ENCODE results near the gene BAX.

Gene BAX

GRCh38 chr19:48963371-48964204 is 8.9 kb downstream of the BAX start:
- peak; percentile 39 to 42 for DNase-seq

- no peak for DNase-seq
Measured at GRCh38 chr19:48964205-48965039, 9.7 kb downstream of the BAX start.

- peak; percentile 72 to 75 for DNase-seq
Measured at GRCh38 chr19:48965040-48965805, 10.5 kb downstream of the BAX start, which contains the start of gene FTL. FTL (plus strand) TSS chr19:48965309; CDS start chr19:48965508, 199 bp downstream.

GRCh38 chr19:48965806-48966540 is 11.3 kb downstream of the BAX start:
- peak; percentile 91 for DNase-seq

DNA sequence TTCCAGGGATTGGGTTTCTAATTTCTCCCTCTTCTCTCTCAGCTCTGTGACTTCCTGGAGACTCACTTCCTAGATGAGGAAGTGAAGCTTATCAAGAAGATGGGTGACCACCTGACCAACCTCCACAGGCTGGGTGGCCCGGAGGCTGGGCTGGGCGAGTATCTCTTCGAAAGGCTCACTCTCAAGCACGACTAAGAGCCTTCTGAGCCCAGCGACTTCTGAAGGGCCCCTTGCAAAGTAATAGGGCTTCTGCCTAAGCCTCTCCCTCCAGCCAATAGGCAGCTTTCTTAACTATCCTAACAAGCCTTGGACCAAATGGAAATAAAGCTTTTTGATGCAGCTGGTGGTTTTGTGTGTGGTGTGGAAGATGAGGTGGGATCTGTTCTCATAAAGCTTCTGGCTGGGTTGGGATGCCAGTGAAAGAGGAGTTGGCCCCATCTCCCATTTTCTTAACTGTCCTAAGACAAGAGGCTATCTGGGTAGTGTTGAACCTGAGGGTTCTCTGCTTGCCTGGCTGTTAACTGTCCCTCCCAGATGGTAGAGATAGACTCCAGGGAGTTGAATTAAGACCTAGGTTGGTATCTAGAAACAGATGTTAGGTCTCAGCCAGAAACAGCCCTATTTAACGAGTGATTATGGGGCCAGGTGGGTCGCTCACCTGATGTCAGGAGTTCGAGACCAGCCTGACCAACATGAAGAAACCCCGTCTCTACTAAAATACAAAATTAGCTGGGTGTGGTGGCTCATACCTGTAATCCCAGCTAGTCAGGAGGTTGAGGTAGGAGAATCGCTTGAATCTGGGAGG is 12.1 kb downstream of the BAX start:
- no peak for DNase-seq

DNA sequence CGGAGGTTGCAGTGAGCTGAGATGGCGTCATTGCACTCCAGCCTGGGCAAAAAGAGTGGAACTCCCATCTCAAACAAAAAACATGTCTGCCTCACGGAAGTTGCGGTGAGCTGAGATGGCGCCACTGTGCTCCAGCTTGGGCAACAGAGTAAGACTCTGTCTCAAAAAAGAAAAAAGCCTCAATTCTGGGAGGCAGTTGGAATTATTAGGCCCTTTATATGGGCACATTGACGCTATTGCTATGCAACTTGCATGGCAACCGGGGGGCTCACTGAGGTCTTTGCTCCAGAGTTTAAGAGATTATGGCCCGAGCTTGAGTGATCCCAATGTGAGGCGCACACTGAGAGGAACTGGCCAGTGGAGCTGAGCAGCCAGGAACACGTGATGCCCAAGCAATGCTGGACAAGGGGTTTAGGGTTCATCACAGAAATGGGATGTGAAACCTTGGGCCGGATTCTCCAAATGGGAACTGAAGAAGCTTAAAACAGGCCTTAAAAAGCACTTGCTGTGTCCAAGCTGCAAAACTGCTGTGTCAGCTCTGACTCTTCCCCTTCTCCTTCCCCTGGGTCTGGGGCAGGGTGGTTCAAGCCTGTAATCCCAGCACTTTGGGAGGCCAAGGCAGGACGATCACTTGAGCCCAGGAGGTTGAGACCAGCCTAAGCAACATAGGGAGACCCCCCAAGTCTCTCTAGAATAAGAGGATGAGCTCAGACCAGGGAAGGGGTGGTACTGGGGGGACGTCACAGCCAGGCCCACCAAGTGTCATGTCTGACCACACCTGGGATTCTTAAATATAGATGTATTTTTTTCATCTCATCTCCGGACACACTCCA is 12.9 kb downstream of the BAX start:
- no peak for DNase-seq

GRCh38 chr19:48968179-48968661 is 13.5 kb downstream of the BAX start:
- DNase-seq, result no peak

GRCh38 chr19:48968813-48969218 is 14.1 kb downstream of the BAX start:
- no peak for DNase-seq

DNA sequence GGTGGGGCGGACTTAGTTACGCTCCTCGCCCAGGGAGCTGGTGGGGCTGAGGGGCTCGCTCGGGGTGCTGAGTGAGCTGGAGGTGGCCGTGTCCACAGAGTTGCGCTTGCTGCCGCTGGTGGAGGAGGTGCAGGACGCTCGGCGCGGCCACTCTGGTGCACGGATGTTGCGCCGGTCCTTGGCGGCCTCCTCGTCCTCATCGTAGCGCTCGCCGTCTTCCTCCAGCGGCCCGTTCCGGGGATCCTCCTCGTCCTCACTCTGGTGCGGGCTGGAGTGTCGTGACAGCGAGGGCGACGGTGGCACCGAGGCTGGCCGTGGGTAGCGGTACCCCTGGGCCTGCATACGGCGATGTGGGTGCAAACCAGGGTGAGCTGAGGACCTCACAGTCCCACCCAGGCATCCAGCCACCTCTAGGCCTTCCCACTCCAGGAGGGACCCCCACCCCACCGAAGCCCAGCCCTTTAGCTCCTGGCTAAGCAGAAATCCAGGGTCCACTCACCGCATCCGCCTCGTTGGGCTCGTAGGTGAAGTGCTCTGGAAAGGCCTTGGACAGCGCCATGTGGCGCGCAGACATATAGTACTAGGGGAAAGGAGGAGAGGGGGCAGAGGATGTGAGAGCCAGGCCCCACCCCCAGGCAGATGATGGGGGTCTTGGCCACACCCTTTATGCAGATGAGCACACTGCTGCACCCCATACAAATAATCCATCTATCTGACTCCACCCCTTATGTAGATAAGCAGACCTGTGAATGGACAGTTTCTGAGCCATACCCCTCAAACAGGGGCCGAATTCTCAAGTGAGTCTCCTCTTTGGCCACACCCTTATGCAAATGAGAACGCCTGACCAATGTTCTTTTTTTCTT is 14.8 kb downstream of the BAX start:
- DNase-seq, result no peak

DNA sequence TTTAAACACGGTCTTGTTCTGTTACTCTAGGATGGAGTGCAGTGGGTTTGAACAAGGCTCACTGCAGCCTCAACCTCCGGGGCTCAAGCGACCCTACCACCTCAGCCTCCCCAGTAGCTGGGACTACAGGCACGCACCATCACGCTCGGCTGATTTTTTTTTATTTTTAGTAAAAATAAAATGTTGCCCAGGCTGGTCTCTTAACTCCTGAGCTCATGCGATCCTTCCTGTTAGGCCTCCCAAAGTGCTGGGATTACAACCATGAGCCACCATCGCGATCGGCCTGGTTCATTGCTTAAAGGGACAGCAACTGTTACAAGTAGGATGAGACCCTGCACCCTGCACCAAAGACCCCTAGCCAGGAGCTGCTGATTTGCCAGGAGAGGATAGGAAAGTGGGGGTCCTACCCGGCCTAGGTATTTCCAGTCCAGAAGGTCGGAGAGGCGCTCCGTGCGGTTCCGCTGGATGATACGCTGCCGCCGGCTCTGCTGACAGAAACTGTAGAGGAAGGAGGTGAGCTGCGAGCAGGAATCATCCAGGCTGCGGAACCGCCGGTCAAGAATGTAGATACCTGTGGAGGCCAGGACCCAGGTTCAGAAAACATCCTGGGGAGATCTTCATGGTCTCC is 15.6 kb downstream of the BAX start:
- no peak for DNase-seq

GRCh38 chr19:48970923-48971395 is 16.3 kb downstream of the BAX start:
- peak; percentile 80 to 82 for DNase-seq

GRCh38 chr19:48975947-48976847 is 21.5 kb downstream of the BAX start:
- no peak for DNase-seq

- no peak for DNase-seq
Measured at GRCh38 chr19:48977061-48977460, 22.4 kb downstream of the BAX start.

DNA sequence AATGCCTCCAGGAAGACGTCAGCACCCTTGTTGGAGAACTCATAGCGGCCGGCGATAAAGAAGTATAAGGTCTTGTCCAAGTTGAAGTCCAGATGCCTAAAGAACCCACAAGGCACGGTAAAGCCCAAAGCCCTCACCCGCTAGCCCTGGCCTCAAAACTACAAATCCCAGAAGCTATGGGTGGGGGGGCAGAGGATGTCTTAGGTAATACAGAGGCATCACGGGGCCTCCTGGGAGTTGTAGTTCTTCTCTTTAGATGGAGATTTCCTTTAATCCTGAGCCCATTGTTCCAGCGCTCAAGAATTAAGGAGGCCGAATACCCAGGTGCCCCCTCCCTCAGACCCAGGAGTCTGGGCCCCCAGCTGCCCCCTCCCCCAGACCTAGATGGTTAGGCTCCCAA is 27.6 kb downstream of the BAX start:
- DNase-seq, result no peak

- DNase-seq, result no peak
Measured at GRCh38 chr19:48985711-48986110, 31.0 kb downstream of the BAX start.

GRCh38 chr19:48986211-48986610 is 31.5 kb downstream of the BAX start:
- no peak for DNase-seq

- DNase-seq, result no peak
Measured at GRCh38 chr19:48987323-48987722, 32.6 kb downstream of the BAX start.

GRCh38 chr19:48988286-48988685 is 33.6 kb downstream of the BAX start:
- no peak for DNase-seq

Measured in activated CD4-positive, alpha-beta T cell treated with anti-CD3 and anti-CD28 coated beads, Interleukin-2, amount 50 U/mL, for 4 hours (primary cell).